IPS-NIHi7 (cell line): ENCODE data around the gene CLDN11.

ENCODE experiments used
- DNase-seq: peaks from one replicate; pipeline ENCODE4 v3.0.0; 2012; ENCODE audit warnings: mixed read lengths; ENCODE audit errors: extremely low spot score

The CLDN11 gene

DNA sequence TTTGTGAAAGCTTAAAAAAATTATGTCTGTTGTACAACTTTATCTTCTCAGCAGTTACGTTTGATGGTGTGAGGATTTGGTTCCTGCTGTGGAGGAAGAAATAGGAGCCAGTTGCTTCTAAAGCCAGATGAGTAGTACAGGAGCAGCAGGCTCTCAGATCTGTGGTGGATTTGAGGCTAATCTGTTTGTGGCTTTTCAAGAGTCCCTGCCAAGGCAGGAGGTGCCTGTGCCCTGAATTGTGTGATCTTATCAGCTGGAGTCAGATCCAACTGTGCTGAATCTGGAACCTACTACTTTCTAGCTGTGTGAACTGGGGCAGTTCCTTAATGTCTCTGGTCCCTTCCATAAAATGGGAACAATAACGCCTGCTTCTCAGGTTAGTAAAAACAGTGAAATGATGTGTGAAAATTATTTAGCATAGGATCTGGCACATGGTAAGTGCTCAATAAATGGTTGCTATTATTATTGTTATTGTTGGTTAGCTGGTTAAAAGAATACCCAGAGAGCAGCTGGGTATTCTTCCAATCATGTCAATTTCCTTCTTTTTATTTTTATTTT is 7.7 kb downstream of the CLDN11 start:
- DNase-seq: no peak

DNA sequence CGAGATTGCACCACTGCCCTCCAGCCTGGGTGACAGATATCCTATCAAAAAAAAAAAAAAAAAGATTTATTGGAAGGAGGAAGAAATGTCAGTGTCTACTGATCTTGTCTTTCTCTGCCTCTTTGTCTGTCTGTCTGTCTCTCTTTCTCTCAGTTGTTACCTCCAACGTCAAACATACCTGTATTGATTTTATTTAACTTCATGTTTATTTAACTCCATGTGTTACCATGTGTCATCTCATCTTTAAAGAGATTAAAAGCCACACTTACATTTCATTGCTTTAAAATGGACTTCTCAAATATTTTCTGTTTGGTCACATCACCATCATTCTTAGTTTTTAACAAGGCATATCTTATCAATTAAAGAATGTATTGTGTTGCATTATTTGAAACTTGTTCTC is 9.4 kb downstream of the CLDN11 start:
- no peak for DNase-seq

DNA sequence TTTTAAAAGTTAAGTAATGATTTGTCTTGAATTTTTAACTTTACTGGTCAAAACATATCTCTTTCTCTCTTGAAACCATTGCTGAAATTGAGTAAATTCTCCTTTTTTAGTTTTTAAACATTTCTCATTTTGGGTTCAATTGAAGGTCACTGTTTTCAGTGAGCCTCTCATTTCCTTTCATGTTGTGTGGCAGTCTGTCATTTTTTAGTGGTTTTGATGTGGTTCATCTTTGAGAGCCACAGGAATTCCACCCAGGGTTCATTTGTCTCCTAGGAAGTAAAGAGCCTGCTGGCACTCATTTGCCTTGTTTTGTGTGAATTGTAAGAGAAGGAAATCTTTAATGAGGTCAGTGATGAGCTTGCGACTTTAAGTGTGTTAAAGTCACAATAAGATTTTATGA is 10.4 kb downstream of the CLDN11 start:
- no peak for DNase-seq

DNA sequence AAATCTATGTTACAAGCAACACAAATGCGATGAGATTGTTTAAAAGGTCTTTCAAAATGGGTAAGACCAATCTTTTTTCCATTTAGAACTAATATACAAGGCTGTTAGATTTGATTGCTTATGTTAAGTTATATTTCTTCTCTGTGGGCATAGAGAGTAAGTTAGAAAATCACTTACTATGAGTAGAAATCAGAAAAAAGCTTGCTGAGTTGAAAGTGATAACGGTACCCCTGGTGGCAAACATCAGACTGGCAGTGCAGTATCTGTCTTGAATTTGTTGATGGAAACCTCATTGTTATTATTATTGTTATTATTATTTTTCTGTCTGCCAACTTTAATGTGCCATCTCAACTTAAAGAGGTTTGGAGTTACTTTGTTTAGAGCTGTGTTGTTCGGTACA is 12.4 kb downstream of the CLDN11 start:
- no peak for DNase-seq

DNA sequence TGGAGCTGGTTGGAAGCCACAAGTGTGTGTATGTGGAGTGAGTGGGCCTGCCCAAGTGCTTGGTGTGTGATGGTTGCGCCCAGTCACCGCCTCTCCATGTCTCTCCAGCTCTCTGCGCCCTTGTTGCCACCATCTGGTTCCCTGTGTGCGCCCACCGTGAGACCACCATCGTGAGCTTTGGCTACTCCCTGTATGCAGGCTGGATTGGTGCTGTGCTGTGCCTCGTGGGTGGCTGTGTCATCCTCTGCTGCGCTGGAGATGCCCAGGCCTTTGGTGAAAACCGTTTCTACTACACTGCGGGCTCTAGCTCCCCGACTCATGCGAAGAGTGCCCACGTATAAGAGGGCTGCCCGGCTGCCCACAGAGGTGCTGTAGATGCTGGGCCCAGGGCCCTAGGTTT is 13.7 kb downstream of the CLDN11 start:
- no peak for DNase-seq

DNA sequence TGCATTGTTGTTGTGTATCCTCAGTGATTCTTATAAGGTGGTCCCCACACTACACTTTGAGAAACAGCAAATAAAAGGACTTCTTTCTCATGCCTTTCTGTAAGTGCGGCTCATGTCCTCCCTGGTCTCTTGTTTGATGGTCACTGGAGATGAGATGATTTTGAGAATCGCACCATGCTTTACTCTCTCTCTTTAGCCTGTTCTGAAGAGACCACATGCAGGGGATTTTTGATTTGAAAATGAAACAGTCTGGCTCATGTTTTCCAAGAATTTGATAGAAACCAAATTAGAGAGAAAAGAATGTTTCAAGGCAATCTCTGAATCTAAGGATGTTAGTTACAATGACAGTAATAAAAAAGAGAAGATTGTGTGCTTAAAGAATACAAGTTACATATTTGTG is 18.0 kb downstream of the CLDN11 start:
- no peak for DNase-seq

DNA sequence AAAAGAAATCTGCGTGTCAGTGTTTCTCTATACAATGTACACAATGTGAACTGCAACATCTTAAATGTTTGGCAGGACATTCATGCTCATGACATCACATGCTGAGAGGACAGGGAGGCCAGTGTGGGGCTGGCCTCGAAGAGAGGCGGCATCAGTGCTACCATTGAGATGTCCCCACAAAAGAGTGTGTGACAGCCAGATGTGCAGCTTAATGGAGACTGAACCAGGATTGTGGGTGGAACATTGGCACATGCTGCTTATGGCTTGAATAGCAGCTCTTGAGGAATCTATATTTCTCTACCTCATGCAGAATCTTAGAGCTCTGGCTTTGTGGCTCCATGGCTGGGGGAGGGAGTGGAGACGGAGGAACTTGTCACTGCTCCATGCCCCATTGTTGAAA is 18.5 kb downstream of the CLDN11 start:
- no peak for DNase-seq

DNA sequence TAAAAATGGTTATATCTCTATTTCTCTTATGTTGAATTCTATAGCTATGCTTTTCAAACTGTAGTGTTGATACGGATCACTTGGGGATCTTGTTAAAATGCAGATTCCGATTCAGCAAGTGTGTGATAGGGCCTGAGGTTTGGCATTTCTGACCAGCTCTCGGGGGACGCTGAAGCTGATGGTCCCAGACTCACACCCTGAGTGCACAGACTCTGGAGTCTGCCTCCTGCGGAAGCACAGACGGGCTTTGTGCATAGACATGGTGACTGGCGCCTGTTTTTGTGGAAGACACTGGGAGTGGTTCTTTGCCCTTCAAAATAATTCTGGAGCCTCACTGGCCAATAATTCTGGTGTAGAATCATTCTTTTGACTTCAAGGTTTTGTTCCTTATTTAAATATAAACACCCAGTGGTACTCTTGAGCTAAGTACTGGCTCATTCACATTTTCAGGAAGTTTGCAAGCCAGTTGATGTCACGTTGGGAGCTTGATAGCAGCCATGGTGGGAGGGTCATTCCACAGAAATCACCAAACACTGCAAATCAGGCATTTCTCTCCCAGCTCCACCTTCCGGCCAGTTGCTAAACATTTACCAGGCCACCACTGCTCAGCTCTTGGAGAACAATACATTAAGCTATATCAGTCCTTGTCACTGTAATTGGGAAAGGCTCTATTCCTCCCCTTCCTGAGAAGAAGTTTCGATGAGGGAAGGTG is 19.2 kb downstream of the CLDN11 start:
- DNase-seq: no peak

DNA sequence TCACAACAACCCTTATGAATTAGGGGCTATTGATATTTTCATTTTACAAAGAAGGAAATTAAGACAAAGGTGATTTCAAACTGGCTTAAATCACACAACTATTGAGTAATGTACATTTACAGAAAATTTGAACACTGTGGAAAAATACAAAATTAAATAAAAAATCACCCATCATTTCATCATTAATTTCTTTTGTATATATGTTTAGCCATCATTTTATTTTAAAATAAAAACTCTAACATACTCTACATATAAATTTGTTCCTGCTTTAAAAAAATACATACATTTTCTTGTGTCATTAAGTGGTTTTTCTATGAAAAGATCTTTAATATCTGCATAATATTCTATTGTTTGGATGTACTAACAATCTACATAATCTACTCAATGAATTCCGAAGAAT is 20.2 kb downstream of the CLDN11 start:
- no peak for DNase-seq

DNA sequence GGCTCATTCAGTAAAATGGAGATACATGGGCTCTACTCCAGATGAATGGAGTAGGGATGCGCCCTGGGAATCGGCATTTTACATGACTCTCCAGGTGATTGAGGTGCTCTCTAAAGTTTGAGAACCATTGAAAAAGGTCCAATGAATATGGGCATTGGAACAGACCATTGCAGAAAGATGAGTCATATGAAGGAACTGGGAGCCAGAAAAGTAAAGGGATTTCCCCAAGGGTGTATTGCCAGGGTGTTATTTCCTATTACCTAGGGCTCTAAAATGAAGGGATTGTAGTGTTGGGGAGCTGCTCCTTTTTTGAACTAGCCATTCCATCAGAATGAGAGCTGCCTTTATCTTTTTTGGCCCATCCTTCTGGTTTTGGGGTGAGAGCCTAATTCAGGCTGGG is 21.7 kb downstream of the CLDN11 start:
- DNase-seq: no peak

DNA sequence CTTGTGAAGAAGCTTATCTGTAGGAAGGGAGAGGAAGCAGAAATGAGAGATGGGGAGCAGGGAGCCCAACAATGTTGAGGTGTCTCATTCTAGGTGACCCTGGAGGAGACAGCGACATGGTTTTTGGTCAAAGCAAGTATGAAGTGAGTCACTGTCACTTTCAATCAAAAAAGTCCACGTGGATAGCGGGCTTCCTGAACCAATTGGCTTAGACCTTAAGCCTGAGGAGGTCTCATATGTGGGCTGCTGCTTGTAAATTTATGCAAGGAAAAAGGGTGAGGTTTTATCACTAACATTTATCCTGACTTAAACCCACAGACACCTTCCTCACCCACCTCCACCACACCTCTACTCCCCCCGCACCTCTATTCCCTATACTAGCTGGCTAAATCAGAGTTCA is 22.7 kb downstream of the CLDN11 start:
- DNase-seq: no peak

DNA sequence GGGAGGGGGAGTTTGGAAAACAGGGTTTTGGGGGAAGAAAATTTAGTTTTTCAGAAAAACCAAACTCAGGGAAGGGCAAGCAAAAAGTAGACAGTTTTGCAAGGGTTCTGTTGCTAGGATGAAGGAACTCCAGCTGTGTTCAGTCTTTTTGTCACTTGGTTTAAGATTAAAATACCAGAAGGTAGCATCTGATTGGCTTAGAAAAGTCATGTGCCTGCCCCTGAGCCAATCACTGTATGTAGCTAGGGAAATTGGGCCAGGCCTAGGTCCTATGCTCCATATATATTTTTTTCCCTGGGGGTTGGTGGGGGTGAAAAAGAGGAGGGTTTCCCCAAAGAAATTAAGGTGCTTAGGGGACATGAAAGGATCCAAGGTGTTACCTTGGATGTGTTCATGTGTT is 24.3 kb downstream of the CLDN11 start:
- no peak for DNase-seq

DNA sequence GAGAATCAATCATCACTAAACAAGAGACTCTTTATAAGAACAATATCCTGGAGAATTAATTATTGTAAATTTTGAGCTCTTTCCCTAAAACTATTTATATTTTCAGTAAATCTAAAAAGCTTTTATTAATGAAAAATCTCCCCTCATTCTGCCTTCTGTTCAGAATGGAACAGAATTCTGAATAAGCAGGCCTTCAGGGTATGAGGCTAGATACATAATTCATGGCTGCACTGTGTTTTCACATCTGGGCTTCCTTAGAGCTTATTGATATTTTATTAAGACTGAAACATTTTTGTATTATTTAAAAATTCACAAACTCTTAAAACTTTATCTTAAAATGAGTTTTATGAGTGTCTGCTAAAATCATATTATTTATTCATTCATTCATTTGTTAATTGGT is 24.8 kb downstream of the CLDN11 start:
- no peak for DNase-seq

DNA sequence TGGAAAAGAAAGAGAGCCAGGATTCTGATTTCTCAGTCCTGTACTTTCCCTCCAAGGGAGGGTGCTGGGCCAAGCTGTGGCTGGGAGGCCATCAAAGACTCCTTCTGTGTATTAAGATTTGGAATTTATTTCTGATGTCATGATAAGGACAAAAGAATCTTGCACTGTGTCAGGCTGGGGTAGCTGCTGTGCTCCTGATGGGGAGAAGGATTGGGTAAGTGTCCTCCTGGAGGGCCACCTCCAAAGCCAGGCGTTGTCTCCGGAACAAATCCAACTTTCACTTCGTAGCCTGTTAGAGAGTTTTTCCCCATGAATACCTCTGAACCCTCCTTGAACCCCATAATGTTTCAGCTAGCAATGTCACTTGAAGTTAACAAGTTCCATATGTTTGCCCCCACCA is 29.9 kb downstream of the CLDN11 start:
- no peak for DNase-seq

DNA sequence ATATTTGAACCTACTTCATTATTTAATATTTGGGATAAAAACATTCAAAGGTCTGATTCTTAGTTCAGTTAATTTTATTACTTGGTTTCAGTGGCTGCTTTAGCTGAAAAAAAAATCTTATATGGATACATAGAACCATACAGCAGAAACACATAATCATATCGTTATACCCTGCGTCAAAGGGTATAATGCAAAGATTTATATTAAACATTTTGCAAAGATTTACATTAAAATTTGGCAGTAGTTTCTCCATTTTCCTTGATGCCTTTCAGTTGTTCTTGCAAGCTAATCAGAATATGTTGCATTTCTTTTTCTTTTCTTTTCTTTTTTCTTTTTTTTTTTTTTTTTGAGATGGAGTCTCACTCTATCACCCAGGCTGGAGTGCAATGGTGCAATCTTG is 31.4 kb downstream of the CLDN11 start:
- DNase-seq: no peak

DNA sequence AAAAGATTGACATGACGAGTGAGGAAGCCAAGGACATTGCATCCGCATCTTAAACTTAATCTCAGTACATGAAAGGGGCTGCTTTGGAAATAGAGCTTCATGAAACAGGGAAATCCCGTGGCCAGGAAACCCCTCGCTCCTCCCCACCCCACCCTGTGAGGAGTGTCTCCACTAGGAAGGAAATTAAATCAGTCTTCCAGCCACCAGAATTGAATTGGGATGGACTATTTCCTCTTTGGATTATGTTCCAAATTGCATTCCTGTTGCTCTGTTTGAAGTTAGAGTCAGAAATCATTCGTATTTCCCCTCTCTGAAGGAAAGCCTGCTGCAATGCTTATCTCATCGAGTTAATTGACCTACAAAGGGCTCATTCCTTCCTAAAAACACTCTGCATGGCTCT is 35.8 kb downstream of the CLDN11 start:
- DNase-seq: no peak

DNA sequence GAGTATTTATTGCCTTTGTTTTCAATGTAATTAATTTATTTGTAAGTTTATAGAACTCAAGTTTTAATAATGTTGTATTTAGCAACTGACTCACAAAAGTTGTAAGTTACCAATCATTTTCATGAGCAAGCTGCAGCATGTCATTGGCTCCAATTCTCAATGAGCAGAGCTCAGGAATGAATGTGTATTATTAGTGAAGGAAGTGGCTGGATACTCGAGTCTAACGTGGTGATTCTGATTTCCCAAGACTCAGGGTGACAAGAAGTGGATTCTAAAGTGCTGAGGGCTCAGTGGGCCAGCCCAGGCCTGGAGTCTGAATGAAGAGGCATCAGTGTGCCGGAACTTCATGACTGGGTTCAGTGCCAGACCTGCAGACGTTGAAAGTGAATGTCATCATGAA is 39.6 kb downstream of the CLDN11 start:
- DNase-seq: no peak

DNA sequence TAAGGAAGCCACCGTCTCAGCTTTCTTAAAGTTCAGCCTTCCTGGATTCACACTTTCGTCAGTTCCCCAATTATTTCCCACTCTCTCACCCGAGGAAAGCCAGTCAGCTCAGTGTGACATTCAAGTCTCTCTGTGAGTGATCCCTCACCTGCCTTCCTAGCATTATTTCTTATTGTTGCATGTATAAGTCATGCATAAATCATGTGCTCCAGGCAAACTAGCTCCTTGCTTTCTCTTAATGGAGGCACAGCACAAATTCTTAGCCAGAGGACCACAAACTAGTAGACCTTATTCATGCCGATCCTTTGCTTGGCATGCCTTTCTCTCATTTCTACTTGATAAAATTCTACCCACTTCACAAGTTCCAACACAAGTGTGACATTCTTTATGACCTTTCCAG is 44.3 kb downstream of the CLDN11 start:
- no peak for DNase-seq

DNA sequence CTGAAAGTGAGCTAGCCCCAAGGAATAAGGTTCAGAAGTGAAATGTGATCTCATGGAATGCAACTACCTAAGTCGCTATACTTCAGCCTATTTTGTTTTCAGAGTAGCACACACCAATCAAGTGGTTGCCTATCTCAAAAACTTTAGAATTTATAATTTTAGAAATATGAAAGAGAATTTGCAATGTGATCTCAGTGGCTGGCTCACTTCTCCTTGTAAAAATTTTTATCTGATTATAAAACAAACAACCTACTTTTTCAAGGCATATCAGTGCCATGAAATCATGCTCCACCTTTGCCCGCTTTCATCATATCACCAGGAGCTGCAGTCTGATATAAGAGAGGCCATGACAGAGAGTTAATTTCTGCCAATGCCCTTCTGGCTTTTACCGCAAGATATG is 47.3 kb downstream of the CLDN11 start:
- DNase-seq: no peak

DNA sequence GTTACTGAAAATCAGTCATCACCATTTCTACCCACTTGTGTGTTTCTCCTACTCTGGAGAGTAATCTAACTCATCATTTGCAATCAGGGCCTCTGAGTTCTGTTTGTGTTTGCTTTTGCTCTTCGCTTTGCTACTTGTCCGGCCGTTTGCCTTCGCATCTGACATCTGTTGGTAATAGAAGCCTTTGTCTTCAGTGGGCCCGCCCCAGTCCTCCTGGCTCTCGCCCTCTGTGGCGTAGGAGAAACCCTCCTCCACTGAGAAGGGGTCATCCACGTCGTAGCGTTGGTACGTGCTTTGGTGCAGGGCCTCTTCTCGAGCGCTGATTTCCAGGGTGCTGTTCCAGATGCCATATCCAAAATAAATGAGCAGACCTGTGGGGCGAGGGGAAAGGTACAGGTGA is 48.3 kb downstream of the CLDN11 start:
- DNase-seq: no peak

DNA sequence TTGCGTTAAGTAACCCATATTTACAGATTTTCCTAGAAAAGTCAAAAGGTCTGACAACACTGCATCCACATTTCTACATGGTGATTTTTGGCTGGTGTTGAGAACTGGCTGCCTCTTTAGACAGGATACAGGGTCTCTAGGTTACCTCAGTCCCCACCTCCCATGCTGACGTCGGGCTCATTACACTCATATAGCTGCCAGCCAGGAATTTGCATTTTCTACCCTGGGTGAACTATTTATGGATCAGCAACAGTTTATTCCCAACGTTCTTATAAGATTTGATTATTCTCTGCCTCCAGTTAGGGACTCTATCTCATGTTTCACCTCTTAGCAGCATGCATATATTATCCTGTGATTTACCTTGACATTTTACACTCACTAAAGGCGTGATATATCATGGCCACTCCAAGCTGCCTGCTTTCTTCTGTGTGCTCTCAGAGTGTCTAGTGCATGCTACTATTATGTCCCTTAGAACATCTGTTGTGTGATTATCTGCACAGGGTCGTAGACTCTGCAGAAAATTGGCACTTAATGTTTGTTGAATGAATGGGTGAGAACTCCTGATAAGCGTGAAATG is 49.0 kb downstream of the CLDN11 start:
- no peak for DNase-seq

DNA sequence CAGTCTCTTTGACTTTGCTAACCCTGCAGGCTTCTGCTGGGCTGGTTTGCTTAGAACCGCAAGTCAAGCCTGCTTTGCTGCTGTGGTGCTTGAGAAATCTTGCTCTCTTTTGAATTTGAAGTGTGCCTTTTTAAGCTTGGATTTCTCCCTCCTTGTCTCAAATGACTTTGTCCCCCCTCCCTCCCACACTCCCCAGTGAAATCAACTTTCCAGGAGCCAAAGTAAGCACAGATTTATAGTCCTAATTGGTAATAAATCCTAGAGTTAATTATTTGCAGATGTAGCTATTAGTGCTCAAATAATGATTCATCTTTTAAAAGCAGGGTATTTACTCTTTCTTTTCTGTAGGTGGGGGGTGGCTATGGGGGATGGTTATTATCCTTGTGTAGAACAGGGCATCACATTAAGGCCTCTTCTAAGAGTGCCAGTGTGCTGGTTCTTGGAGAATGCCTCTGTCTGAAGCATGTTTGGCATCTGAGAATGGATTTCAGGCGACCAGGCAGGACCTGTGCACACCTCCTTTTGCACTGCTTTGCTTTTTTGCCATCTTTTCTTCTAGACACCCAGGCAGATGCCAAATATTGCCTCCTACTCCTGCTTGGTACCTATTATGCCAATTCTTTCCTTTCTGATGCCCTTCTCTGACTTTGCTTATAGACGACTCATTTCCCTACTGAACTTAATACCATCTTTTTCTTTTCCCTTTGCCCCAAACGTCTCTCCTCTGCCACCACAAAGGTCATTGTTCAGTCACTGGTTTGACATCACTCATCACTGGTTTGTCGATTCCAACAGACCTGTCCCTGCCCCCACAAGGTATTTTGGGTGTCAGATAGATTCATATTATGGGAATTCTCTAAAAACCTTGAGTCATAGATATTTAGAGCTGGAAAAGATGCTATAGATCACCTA is 50.7 kb downstream of the CLDN11 start:
- DNase-seq: no peak
